MCF 10A (cell line): Measurements from ENCODE around the gene PNKD. TPM values are rescaled to one million over a fixed set of nuclear protein-coding genes. Genes with fewer than 3 reads are reported as not detected.

Experiments used
- BruUV-seq: library from RNA; stranded (reverse); fragments of 400-500 nt; replicated peaks from 2 replicates; lab custom pipeline; 2021; lab: Mats Ljungman, UMichigan
- CTCF ChIA-PET: fragments of 300-600 bp; sonication (Branson Sonifier 250); formaldehyde crosslinking; extraction: SDS; loops from one replicate; lab custom pipeline; 2021; ENCODE audit warnings: antibody characterized with exemption, inconsistent platforms; lab: Yijun Ruan, JAX
- POLR2A ChIA-PET: fragments of 300-600, 350-650 bp; sonication (Branson Sonifier 250); formaldehyde crosslinking; extraction: SDS; loops from one replicate; lab custom pipeline; 2020; ENCODE audit warnings: antibody characterized with exemption, inconsistent platforms; lab: Yijun Ruan, JAX
- DNase-seq: peaks from one replicate; pipeline ENCODE4 v3.0.0-alpha.2; 2018; ENCODE audit not compliant: unreplicated experiment
- H3K27ac Mint-ChIP-seq: one replicate; pipeline ENCODE4 v1.8.0; 2022; ENCODE audit warnings: mild to moderate bottlenecking, low read depth, mixed read lengths; ENCODE audit not compliant: unreplicated experiment
- H3K27me3 Mint-ChIP-seq: one replicate; pipeline ENCODE4 v1.8.0; 2022; ENCODE audit warnings: mixed read lengths; ENCODE audit not compliant: insufficient read depth, unreplicated experiment
- H3K36me3 Mint-ChIP-seq: one replicate; pipeline ENCODE4 v1.8.0; 2022; ENCODE audit warnings: mild to moderate bottlenecking, moderate library complexity, mixed read lengths; ENCODE audit not compliant: insufficient read depth, unreplicated experiment
- H3K4me1 Mint-ChIP-seq: one replicate; pipeline ENCODE4 v1.8.0; 2022; ENCODE audit warnings: mixed read lengths; ENCODE audit not compliant: insufficient read depth, unreplicated experiment
- H3K4me3 Mint-ChIP-seq: one replicate; pipeline ENCODE4 v1.8.0; 2022; ENCODE audit warnings: mild to moderate bottlenecking, moderate library complexity, mixed read lengths; ENCODE audit not compliant: unreplicated experiment
- H3K9me3 Mint-ChIP-seq: one replicate; pipeline ENCODE4 v1.8.0; 2022; ENCODE audit warnings: mixed read lengths; ENCODE audit not compliant: unreplicated experiment
- intact Hi-C: fragments of 100-400 bp; cut with micrococcal nuclease; formaldehyde crosslinking; loops from 2 replicates; pipeline ENCODE4 v1.14.1; 2022
- total RNA-seq: library from RNA; stranded (reverse); gene quantifications from 2 replicates; pipeline ENCODE4 v1.2.3, GENCODE V29; 2022
- TF ChIP-seq, protein P1 (sequence below): fragments of 200-600 bp; IDR thresholded peaks from one replicate; pipeline ENCODE4 v1.8.0; 2022; ENCODE audit warnings: antibody characterized with exemption, mild to moderate bottlenecking; ENCODE audit not compliant: unreplicated experiment

PNKD gene
- total RNA-seq, 1 experiment from 2014 or later = 23.1 TPM

DNA sequence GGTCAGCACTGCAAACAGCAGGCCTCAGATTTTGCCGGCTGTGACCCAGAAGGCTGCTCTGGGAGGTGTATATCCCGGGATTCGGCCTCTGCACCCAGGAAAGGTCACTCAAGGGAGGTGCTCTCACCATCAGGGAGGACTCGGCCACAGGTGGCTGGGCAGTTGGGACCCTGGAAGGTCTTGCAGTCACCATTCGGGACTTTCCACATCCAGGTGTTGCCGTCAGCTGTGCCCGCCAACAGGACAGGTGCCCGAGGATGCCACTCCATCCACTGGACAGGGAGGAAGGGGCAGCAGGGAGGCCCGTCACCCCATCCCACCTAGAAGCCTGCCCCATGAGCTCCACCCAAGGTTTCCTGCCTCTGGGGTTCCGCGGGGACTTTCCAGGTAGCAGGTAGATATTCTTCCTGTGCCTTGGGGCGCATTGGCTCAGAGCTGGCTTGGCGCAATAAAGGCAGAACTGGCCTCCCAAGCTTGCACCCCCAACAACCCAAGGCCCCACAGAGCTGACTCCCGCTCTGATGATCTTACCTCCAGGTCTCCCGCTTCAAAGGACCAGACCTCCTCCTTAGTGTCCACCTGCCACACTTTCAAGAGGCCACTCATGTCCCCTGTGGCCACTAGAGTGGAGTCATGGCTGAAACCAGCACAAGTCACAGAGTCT, 3.9 kb upstream of the PNKD start:
- ChIA-PET POLR2A (no interaction called here), CTCF (interaction anchor here (0.9 to 2.8 kb wide), 3 partner anchors 10 to 130 kb away, joined by 3 to 8 read pairs (median 3); no protein-coding TSS in a partner anchor)
- TF ChIP-seq, protein P1, sequence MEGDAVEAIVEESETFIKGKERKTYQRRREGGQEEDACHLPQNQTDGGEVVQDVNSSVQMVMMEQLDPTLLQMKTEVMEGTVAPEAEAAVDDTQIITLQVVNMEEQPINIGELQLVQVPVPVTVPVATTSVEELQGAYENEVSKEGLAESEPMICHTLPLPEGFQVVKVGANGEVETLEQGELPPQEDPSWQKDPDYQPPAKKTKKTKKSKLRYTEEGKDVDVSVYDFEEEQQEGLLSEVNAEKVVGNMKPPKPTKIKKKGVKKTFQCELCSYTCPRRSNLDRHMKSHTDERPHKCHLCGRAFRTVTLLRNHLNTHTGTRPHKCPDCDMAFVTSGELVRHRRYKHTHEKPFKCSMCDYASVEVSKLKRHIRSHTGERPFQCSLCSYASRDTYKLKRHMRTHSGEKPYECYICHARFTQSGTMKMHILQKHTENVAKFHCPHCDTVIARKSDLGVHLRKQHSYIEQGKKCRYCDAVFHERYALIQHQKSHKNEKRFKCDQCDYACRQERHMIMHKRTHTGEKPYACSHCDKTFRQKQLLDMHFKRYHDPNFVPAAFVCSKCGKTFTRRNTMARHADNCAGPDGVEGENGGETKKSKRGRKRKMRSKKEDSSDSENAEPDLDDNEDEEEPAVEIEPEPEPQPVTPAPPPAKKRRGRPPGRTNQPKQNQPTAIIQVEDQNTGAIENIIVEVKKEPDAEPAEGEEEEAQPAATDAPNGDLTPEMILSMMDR = no peak
- Mint-ChIP-seq H3K4me1 (peaks cover 20% of the 10 kb centered on the region), H3K27ac (no peak overlapping the region), H3K9me3 (no peaks in the 10 kb centered on the region), H3K36me3 (peaks cover 60% of the 10 kb centered on the region), H3K27me3 (no peaks in the 10 kb centered on the region), H3K4me3 (no peak overlapping the region)
- DNase-seq = no peak
- intact Hi-C loops = no loop called here
- no TSS peak for BruUV-seq

DNA sequence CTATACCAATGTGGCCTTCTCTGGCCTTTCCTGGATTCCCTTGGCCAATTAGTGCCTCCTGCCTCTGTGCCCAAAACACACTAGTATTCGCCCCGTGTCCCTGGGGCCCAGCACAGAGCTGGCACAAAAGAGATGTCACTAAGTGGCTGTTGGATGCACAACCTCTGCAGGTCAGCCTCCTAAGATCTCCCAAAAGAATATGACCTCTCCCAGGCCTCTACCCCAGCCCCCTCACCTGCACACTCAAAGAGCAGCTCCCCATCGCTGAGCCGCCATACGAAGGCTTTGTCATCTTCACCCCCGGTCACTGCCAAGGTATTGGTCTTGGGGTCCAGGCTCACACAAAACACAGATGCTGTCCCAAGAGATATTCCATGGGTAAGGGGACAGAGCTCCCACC, 3.1 kb upstream of the PNKD start:
- TF ChIP-seq, protein P1 = no peak
- H3K4me3 Mint-ChIP-seq = peak overlapping the region; percentile 18
- CTCF ChIA-PET = interaction anchor here (0.6 to 2.8 kb wide), 3 partner anchors 10 to 182 kb away, joined by 3 to 8 read pairs (median 3); no protein-coding TSS in a partner anchor

DNA sequence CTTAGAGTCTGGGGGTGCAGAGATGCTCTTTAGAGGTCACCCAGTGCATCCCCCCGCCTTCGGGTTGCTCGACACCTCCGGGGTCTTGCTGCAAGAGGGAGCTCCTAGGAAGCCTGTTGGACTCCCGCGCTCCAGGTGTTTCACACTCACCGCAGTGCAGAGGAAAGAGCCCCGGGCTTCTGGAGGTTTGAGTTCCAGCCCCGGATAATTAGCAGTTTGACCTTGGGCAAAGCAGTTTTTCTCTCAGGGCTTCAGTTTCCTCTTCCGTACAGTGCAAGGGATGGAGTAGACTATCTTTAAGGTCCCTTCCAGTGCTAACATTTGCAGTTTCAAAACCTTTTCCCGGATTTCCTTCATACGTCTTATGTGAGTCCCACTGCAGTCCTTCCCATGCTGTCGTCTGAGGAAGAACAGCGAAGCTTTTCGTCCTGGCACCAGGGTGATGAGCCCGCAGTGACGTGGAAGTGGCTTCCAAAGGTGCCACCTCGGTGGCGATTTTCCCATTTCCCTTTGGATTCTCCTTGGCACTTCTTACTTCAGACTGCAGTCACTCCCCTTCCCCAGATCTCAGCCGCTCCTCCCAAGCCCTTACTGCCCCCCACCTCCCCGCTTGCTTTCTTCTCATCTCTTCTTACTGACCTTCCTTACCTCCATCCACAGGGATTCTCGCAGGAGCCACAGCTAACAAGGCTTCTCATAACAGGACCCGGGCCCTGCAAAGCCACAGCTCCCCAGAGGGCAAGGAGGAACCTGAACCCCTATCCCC, 585 bp downstream of the PNKD start:
- Mint-ChIP-seq H3K36me3 (peaks cover 73% of the 10 kb centered on the region), H3K9me3 (no peaks in the 10 kb centered on the region), H3K27ac (peak overlapping the region; percentile 88), H3K27me3 (no peaks in the 10 kb centered on the region), H3K4me3 (peak overlapping the region; percentile 97), H3K4me1 (peaks cover 42% of the 10 kb centered on the region)
- TF ChIP-seq, protein P1 = no peak
- no TSS peak for BruUV-seq
- POLR2A ChIA-PET = interaction anchor here (0.6 to 8.0 kb wide), 30 partner anchors 9 to 979 kb away, joined by 3 to 390 read pairs (median 5); partner anchors contain the start of genes ANKZF1, ARPC2, ATG9A and CATIP
- DNase-seq = no peak
- intact Hi-C loops = no loop called here
- CTCF ChIA-PET = interaction anchor here (0.6 to 7.7 kb wide), 24 partner anchors 11 to 1303 kb away, joined by 3 to 215 read pairs (median 4); partner anchors contain the start of genes ARPC2, CATIP, GPBAR1 and TMBIM1

More for the DNA sequence above, 3.1 kb upstream of the PNKD start:
- H3K27me3 Mint-ChIP-seq = no peaks in the 10 kb centered on the region
- peaks cover 68% of the 10 kb centered on the region for H3K36me3 Mint-ChIP-seq
- no TSS peak for BruUV-seq
- DNase-seq = no peak
- H3K27ac Mint-ChIP-seq = no peak overlapping the region
- no peaks in the 10 kb centered on the region for H3K9me3 Mint-ChIP-seq
- H3K4me1 Mint-ChIP-seq = peaks cover 28% of the 10 kb centered on the region
- POLR2A ChIA-PET = interaction anchor here (0.9 kb wide), 1 partner anchor 13 kb away, joined by 3 read pairs; no protein-coding TSS in a partner anchor
- intact Hi-C loops = no loop called here

DNA sequence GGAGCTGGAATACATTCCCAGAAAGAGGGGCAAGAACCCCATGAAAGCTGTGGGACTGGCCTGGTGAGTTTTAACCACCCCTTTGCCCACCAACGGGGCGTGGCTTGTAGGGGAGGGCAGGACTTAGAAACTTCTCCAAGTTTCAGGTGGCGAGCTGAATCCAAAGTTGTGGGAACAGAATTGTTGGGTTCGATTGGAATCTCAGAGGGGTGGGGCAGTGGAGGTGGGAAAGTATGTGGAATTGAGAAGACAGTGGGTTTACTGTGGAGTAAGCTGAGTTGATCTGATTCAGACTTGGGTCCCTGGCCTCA, 1.1 kb downstream of the PNKD start:
- TF ChIP-seq, protein P1 = no peak
- H3K27ac Mint-ChIP-seq = peak overlapping the region; percentile 88
- ChIA-PET CTCF (interaction anchor here (0.6 to 7.7 kb wide), 24 partner anchors 11 to 1303 kb away, joined by 3 to 215 read pairs (median 4); partner anchors contain the start of genes ARPC2, CATIP, GPBAR1 and TMBIM1), POLR2A (interaction anchor here (0.9 to 8.0 kb wide), 14 partner anchors 16 to 978 kb away, joined by 3 to 390 read pairs (median 8); partner anchors contain the start of genes ARPC2, CATIP, CTDSP1 and TMBIM1)
- intact Hi-C loops = no loop called here
- H3K36me3 Mint-ChIP-seq = peaks cover 74% of the 10 kb centered on the region
- BruUV-seq = no TSS peak
- H3K9me3 Mint-ChIP-seq = no peaks in the 10 kb centered on the region
- H3K4me1 Mint-ChIP-seq = peaks cover 42% of the 10 kb centered on the region
- peak overlapping the region; percentile 97 for H3K4me3 Mint-ChIP-seq
- no peaks in the 10 kb centered on the region for H3K27me3 Mint-ChIP-seq
- no peak for DNase-seq
